Measurements from ENCODE around the gene NHLH1. TPM values are rescaled to one million over a fixed set of nuclear protein-coding genes. Genes with fewer than 3 reads are reported as not detected.

NHLH1 gene
- total and polyA plus RNA-seq, 2 donors (not counting 3 experiments of a cell fraction or from before 2014, with no cell fraction given) = 0.46 TPM

DNA sequence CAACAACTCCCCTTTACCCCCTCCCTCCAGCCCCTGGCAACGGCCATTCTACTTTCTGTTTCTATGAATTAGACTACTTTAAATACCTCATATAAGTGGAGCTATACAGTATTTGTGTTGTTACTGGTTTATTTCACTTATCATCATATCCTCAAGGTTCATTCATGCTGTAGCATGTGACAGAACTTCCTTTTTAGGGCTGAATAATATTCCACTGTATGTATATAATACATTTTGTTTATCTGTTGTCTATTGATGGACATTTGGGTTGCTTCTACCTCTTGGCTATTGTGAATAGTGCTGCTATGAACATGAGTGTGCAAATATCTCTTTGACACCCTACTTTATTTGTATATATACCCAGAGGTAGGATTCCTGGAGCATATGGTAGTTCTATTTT lies 2.2 kb downstream of the NHLH1 start:
- no peaks in the 10 kb centered on the region for H3K4me1 ChIP-seq (ENCODE audit: control insufficient read depth, extremely low read depth, insufficient read depth, low read length)
- dilution Hi-C loops (cut with MboI; ENCODE audit: extremely low pct_ligation_motif_present, low sequenced_read_pairs) = no loop called here

More for the DNA sequence above, 2.2 kb downstream of the NHLH1 start:
- H4K20me1 ChIP-seq (replicated peaks; ENCODE audit: control insufficient read depth, extremely low read depth, insufficient read depth, low read length) = no peaks in the 10 kb centered on the region
- TF ChIP-seq POLR2A (IDR thresholded peaks at IDR 0.05; ENCODE audit: low read depth, low read length) (no peak), POLR2AphosphoS5 (IDR thresholded peaks at IDR 0.05; ENCODE audit: insufficient read depth, low read depth, low read length) (no peak), JUN (IDR thresholded peaks at IDR 0.05; ENCODE audit: borderline replicate concordance, insufficient read depth, insufficient read length, low read depth) (no peak), GATA2 (IDR thresholded peaks at IDR 0.05; ENCODE audit: insufficient read depth, insufficient read length, low read depth, low read length) (no peak), MYC (IDR thresholded peaks at IDR 0.05; ENCODE audit: low read depth, low read length) (no peak), FOS (IDR thresholded peaks at IDR 0.05; ENCODE audit: borderline replicate concordance, insufficient read depth, low read length) (no peak), EZH2 (IDR thresholded peaks at IDR 0.05; ENCODE audit: borderline replicate concordance, low read depth, low read length, severe bottlenecking) (no peak)
- TF ChIP-seq, protein P1, sequence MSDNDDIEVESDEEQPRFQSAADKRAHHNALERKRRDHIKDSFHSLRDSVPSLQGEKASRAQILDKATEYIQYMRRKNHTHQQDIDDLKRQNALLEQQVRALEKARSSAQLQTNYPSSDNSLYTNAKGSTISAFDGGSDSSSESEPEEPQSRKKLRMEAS (IDR thresholded peaks at IDR 0.05; ENCODE audit: insufficient read depth, insufficient read length) = no peak
- TF ChIP-seq, protein P2, sequence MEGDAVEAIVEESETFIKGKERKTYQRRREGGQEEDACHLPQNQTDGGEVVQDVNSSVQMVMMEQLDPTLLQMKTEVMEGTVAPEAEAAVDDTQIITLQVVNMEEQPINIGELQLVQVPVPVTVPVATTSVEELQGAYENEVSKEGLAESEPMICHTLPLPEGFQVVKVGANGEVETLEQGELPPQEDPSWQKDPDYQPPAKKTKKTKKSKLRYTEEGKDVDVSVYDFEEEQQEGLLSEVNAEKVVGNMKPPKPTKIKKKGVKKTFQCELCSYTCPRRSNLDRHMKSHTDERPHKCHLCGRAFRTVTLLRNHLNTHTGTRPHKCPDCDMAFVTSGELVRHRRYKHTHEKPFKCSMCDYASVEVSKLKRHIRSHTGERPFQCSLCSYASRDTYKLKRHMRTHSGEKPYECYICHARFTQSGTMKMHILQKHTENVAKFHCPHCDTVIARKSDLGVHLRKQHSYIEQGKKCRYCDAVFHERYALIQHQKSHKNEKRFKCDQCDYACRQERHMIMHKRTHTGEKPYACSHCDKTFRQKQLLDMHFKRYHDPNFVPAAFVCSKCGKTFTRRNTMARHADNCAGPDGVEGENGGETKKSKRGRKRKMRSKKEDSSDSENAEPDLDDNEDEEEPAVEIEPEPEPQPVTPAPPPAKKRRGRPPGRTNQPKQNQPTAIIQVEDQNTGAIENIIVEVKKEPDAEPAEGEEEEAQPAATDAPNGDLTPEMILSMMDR (IDR thresholded peaks at IDR 0.05; ENCODE audit: extremely low read depth in 1 of 2, insufficient read depth in 1 of 2, low read depth in 1 of 2, low read length in 2 of 2) = no peak
- FAIRE-seq (no peak), DNase-seq (ENCODE audit: low read depth, low spot score) (no peak)
- H3K4me2 ChIP-seq (ENCODE audit: insufficient read depth, low read length) = no peak overlapping the region
- intact Hi-C loops (cut with micrococcal nuclease) = no loop called here
- no peaks in the 10 kb centered on the region for H3K79me2 ChIP-seq (ENCODE audit: control insufficient read depth, insufficient read depth, low read length)
- H3K9me3 ChIP-seq (replicated peaks; ENCODE audit: control insufficient read depth, insufficient read depth, low read length) = no peaks in the 10 kb centered on the region
- CTCF ChIA-PET = no interaction called here
- no peak overlapping the region for H3K27ac ChIP-seq (ENCODE audit: insufficient read depth, low read depth, low read length)
- H3K9ac ChIP-seq (replicated peaks; ENCODE audit: extremely low read depth, insufficient read depth, low read length) = no peak overlapping the region
- BruUV-seq (replicated peaks) = no TSS peak
- H3K27me3 ChIP-seq (ENCODE audit: control insufficient read depth in 2 of 2, insufficient read depth in 2 of 2, low read length in 2 of 2) = peaks cover 3 to 13% of the 10 kb centered on the region in 2 experiments
- no peak overlapping the region for H3K4me3 ChIP-seq (replicated peaks in 1 of 3; ENCODE audit: insufficient read depth in 1 of 3, low read depth in 1 of 3, low read length in 3 of 3)
- H3K36me3 ChIP-seq (ENCODE audit: control insufficient read depth in 2 of 2, extremely low read depth in 1 of 2, insufficient read depth in 2 of 2, low read length in 2 of 2) = no peaks in the 10 kb centered on the region
- H3K9me1 ChIP-seq (replicated peaks; ENCODE audit: control insufficient read depth, extremely low read depth, insufficient read depth, low read length) = no peaks in the 10 kb centered on the region
- POLR2A ChIA-PET = no interaction called here
- H2AFZ ChIP-seq (ENCODE audit: low read depth, low read length) = no peak overlapping the region

All from endothelial cell of umbilical vein (primary cell).